H7 (cell line): Measurements from ENCODE around the gene SLC35F3. TPM values are rescaled to one million over a fixed set of nuclear protein-coding genes. Genes with fewer than 3 reads are reported as not detected.

Experiments
- DNase-seq: peaks from one replicate; pipeline ENCODE4 v3.0.0; 2012
- H3K27me3 ChIP-seq: 2 replicates; pipeline ENCODE4 v1.6.0; 2011; ENCODE audit warnings: mild to moderate bottlenecking, low read length; ENCODE audit not compliant: control insufficient read depth, insufficient read depth
- H3K36me3 ChIP-seq: replicated peaks from 2 replicates; pipeline ENCODE4 v1.5.1; 2011; ENCODE audit warnings: low read length; ENCODE audit not compliant: control insufficient read depth, insufficient read depth
- H3K4me3 ChIP-seq: 2 replicates; pipeline ENCODE4 v1.5.1; 2011; ENCODE audit warnings: low read depth, mild to moderate bottlenecking, control low read depth, low read length, moderate library complexity; ENCODE audit not compliant: insufficient read depth
- total RNA-seq: library from RNA; depleted of rRNA; stranded (reverse); fragments of >200 nt; shearing (Covaris generic); gene quantifications from 2 replicates; pipeline ENCODE4 v1.2.3, GENCODE V29; 2014

SLC35F3 gene
- total RNA-seq, 1 experiment from 2014 or later = 7.2 TPM

- DNase-seq = peak; percentile 82
- H3K36me3 ChIP-seq = peaks cover 11% of the 10 kb centered on the region
- no peaks in the 10 kb centered on the region for H3K27me3 ChIP-seq
- peak within 1 kb of the TSS; percentile 67 for H3K4me3 ChIP-seq
Measured at GRCh38 chr1:234373064-234373958, 468.8 kb downstream of the SLC35F3 start, which contains the start of gene COA6. TSS of gene COA6 (plus strand) at chr1:234373456. CDS start at chr1:234373467, 11 bp downstream.

DNA sequence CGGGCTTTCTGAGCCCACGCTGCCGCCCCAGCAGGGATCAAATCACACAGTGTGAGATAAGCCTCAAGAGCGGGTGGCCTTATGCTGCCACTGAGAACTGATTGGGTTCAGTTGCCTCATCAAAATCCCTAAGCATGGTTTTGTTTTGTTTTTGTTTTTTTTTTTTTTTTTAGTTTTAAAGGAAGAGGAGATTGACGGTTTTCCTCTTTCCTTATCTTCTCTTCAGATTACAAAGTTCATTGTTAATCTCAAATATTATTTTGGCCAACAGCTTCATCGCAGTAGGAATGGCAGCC, 469.4 kb downstream of the SLC35F3 start:
- DNase-seq = no peak
- H3K27me3 ChIP-seq = no peaks in the 10 kb centered on the region
- peak overlapping the region; percentile 67 for H3K4me3 ChIP-seq
- peaks cover 11% of the 10 kb centered on the region for H3K36me3 ChIP-seq
